CD4-positive, alpha-beta T cell (primary cell): ENCODE data around the gene CHST12. TPM values are rescaled to one million over a fixed set of nuclear protein-coding genes. Genes with fewer than 3 reads are reported as not detected.

Source experiments
- ATAC-seq: fragments of 200-7000 bp; cut with Tn5 transposase; one replicate; pipeline ENCODE4 v1.10.0; 2022; ENCODE audit warnings: mild to moderate bottlenecking; ENCODE audit not compliant: poor library complexity
- CTCF ChIA-PET: fragments of 350-600 bp; sonication (Branson Sonifier 250); formaldehyde crosslinking; loops from one replicate; lab custom pipeline; 2021; ENCODE audit warnings: antibody characterized with exemption, inconsistent platforms; lab: Charles Lee
- POLR2A ChIA-PET: fragments of 350-600 bp; sonication (Branson Sonifier 250); formaldehyde crosslinking; loops from one replicate; lab custom pipeline; 2021; ENCODE audit warnings: antibody characterized with exemption, inconsistent platforms; lab: Charles Lee
- DNase-seq, 14 experiments: peaks; one replicate each; pipeline ENCODE4 v3.0.0-alpha.2; 2013 to 2020; ENCODE audit warnings: mixed read lengths in 2 of 14
- H3K27ac ChIP-seq, 2 donors: one replicate each; pipeline versions ENCODE4 v1.5.1 to v1.7.0; 2013; ENCODE audit warnings: low read length in 2 of 2, low read depth in 1 of 2, mild to moderate bottlenecking in 1 of 2
- H3K27me3 ChIP-seq, 2 experiments: 1 replicate in 1 of 2; 2 replicates in 1 of 2; pipeline versions ENCODE4 v1.6.1 to v1.7.0; 2013; ENCODE audit warnings: low read length in 2 of 2, control low read depth in 1 of 2, mild to moderate bottlenecking in 1 of 2, moderate library complexity in 1 of 2; ENCODE audit not compliant: insufficient read depth in 2 of 2, control insufficient read depth in 1 of 2
- H3K36me3 ChIP-seq: one replicate; pipeline ENCODE4 v1.6.1; 2013; ENCODE audit warnings: low read length, control low read depth; ENCODE audit not compliant: insufficient read depth
- H3K4me1 ChIP-seq: one replicate; pipeline ENCODE4 v1.6.1; 2013; ENCODE audit warnings: low read length, control low read depth; ENCODE audit not compliant: insufficient read depth
- H3K4me3 ChIP-seq: one replicate; pipeline ENCODE4 v1.5.1; 2013; ENCODE audit warnings: mild to moderate bottlenecking, low read length, moderate library complexity
- H3K9me3 ChIP-seq, 2 experiments: 1 replicate in 1 of 2; 2 replicates in 1 of 2; pipeline versions ENCODE4 v1.6.1 to v1.7.0; 2013; ENCODE audit warnings: low read length in 2 of 2, mild to moderate bottlenecking in 2 of 2, control low read depth in 1 of 2, moderate library complexity in 1 of 2; ENCODE audit not compliant: control insufficient read depth in 1 of 2, insufficient read depth in 1 of 2
- H3K27ac Mint-ChIP-seq: one replicate; pipeline ENCODE4 v1.8.0; 2020; ENCODE audit warnings: mixed read lengths
- H3K27me3 Mint-ChIP-seq: one replicate; pipeline ENCODE4 v1.8.0; 2021; ENCODE audit warnings: mixed read lengths
- H3K36me3 Mint-ChIP-seq: one replicate; pipeline ENCODE4 v1.8.0; 2021; ENCODE audit warnings: low read depth, mixed read lengths
- H3K4me1 Mint-ChIP-seq: one replicate; pipeline ENCODE4 v1.8.0; 2021; ENCODE audit warnings: low read depth, mixed read lengths
- H3K4me3 Mint-ChIP-seq: one replicate; pipeline ENCODE4 v1.8.0; 2020; ENCODE audit warnings: mild to moderate bottlenecking, mixed read lengths
- H3K9me3 Mint-ChIP-seq: one replicate; pipeline ENCODE4 v1.8.0; 2020; ENCODE audit warnings: mixed read lengths
- intact Hi-C, 2 experiments: fragments of 100-400 bp; cut with DNase I in 1 of 2; cut with micrococcal nuclease in 1 of 2; formaldehyde crosslinking; loops; one replicate each; pipeline versions ENCODE4 v1.15.1 to v1.9.0; 2023 to 2025; cut with DNase I, micrococcal nuclease
- total RNA-seq, 174 experiments: library from RNA in 2 of 174; stranded (reverse) in 2 of 174; gene quantifications; one replicate each; pipeline ENCODE4 v1.2.3 and lab custom pipeline; 2021 to 2026
- TF ChIP-seq, protein P1 (sequence below): fragments of 200-600 bp; IDR thresholded peaks from one replicate; pipeline ENCODE4 v1.8.0; 2022; ENCODE audit warnings: antibody characterized with exemption, mild to moderate bottlenecking

Gene CHST12
- total RNA-seq, 2 experiments from 2014 or later: 6.6 to 8.6 TPM

GRCh38 chr7:2360796-2361195, 42.6 kb upstream of the CHST12 start:
- DNase-seq (no peak), ATAC-seq (no peak)
- intact Hi-C loops: no loop called here
- Histone ChIP-seq H3K4me3 (no peak overlapping the region), H3K27ac (no peak overlapping the region), H3K9me3 (no peaks in the 10 kb centered on the region), H3K27me3 (no peaks in the 10 kb centered on the region), H3K4me1 (peaks cover 42% of the 10 kb centered on the region), H3K36me3 (peaks cover 72% of the 10 kb centered on the region)
- peaks cover 79% of the 10 kb centered on the region for H3K36me3 Mint-ChIP-seq
- peaks cover 39% of the 10 kb centered on the region for H3K4me1 Mint-ChIP-seq
- H3K27me3 Mint-ChIP-seq: no peaks in the 10 kb centered on the region
- ChIA-PET POLR2A (interaction anchor here (0.6 kb wide), 1 partner anchor 15 kb away, joined by 3 read pairs; no protein-coding TSS in a partner anchor), CTCF (no interaction called here)
- TF ChIP-seq, protein P1, sequence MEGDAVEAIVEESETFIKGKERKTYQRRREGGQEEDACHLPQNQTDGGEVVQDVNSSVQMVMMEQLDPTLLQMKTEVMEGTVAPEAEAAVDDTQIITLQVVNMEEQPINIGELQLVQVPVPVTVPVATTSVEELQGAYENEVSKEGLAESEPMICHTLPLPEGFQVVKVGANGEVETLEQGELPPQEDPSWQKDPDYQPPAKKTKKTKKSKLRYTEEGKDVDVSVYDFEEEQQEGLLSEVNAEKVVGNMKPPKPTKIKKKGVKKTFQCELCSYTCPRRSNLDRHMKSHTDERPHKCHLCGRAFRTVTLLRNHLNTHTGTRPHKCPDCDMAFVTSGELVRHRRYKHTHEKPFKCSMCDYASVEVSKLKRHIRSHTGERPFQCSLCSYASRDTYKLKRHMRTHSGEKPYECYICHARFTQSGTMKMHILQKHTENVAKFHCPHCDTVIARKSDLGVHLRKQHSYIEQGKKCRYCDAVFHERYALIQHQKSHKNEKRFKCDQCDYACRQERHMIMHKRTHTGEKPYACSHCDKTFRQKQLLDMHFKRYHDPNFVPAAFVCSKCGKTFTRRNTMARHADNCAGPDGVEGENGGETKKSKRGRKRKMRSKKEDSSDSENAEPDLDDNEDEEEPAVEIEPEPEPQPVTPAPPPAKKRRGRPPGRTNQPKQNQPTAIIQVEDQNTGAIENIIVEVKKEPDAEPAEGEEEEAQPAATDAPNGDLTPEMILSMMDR: no peak
- no peak overlapping the region for H3K27ac Mint-ChIP-seq
- no peak overlapping the region for H3K4me3 Mint-ChIP-seq
- no peaks in the 10 kb centered on the region for H3K9me3 Mint-ChIP-seq

DNA sequence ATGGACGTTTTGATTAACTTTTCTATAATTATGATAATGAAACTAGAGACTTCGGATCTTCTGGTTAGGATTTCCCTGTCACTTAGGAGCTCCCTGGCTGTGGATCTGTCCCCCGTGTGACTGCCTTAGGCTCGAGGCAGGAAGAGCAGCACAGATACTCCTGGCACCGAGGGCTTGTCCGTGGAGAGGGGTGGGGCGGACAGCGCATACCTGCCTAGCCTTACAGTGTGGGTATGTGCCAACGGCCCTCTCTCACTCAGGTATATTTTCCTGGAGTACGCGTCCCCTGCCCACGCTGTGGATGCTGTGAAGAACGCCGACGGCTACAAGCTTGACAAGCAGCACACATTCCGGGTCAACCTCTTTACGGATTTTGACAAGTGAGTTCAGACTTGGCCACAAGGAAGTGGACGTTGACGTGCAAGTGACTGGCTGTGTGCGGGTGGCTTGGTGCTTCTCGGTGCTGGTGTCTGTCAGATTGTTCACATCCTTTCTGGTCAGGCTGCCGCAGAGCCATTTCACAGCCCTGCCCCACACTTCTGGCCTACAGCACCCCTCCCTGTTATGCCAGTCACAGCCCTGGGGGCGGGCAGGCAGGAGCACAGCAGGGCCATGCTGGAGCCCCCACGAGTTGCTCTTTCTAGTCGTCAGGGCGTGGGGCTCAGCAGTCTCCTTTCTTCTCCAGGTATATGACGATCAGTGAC, 40.9 kb upstream of the CHST12 start:
- POLR2A ChIA-PET: interaction anchor here (0.6 kb wide), 1 partner anchor 51 kb away, joined by 3 read pairs; no protein-coding TSS in a partner anchor
- no peaks in the 10 kb centered on the region for H3K9me3 Mint-ChIP-seq
- CTCF ChIA-PET: no interaction called here
- H3K27ac ChIP-seq: no peak overlapping the region
- TF ChIP-seq, protein P1: no peak
- no peak overlapping the region for H3K4me3 Mint-ChIP-seq
- intact Hi-C loops: no loop called here
- DNase-seq (no peak), ATAC-seq (no peak)
- H3K4me1 ChIP-seq: peaks cover 24% of the 10 kb centered on the region
- no peaks in the 10 kb centered on the region for H3K27me3 ChIP-seq
- no peak overlapping the region for H3K4me3 ChIP-seq
- H3K9me3 ChIP-seq: no peaks in the 10 kb centered on the region
- H3K27me3 Mint-ChIP-seq: no peaks in the 10 kb centered on the region
- H3K4me1 Mint-ChIP-seq: peaks cover 25% of the 10 kb centered on the region
- H3K36me3 Mint-ChIP-seq: peaks cover 86% of the 10 kb centered on the region
- H3K27ac Mint-ChIP-seq: no peak overlapping the region
- peaks cover 85% of the 10 kb centered on the region for H3K36me3 ChIP-seq

DNA sequence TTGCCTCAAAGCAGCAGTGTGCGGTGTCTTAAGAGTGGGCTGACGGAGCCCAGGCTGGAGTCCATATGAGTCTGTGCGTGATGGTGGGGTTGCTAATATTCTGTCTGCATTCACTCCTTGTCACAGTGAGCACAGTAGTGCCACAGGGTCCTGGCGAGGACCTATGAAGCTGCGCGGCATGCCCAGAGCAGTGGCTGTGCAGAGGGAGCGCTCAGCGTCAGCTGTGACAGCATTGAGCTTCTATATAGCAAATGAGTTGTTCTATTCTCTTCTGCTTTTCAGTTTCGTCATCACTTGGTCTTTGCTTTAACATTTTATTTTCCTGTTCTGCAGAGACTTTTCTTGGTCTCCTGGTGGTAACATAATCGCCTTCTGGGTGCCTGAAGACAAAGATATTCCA, 34.3 kb upstream of the CHST12 start:
- POLR2A ChIA-PET: interaction anchor here (1.9 kb wide), 1 partner anchor 15 kb away, joined by 8 read pairs; no protein-coding TSS in a partner anchor

More for the DNA sequence above, 34.3 kb upstream of the CHST12 start:
- CTCF ChIA-PET: no interaction called here
- H3K27me3 Mint-ChIP-seq: no peaks in the 10 kb centered on the region
- H3K27ac Mint-ChIP-seq: no peak overlapping the region
- H3K4me1 Mint-ChIP-seq: no peaks in the 10 kb centered on the region
- H3K9me3 Mint-ChIP-seq: no peaks in the 10 kb centered on the region
- H3K9me3 ChIP-seq: no peaks in the 10 kb centered on the region
- intact Hi-C loops: loop anchor here in 1 of 2 experiments (5.0 kb wide), 1 partner anchor 787 kb away; no protein-coding TSS in a partner anchor
- no peaks in the 10 kb centered on the region for H3K4me1 ChIP-seq
- DNase-seq (no peak), ATAC-seq (no peak)
- H3K4me3 Mint-ChIP-seq: no peak overlapping the region
- H3K27ac ChIP-seq: no peak overlapping the region
- H3K36me3 ChIP-seq: peaks cover 96% of the 10 kb centered on the region
- no peak overlapping the region for H3K4me3 ChIP-seq
- H3K27me3 ChIP-seq: no peaks in the 10 kb centered on the region
- peaks cover 99% of the 10 kb centered on the region for H3K36me3 Mint-ChIP-seq
- TF ChIP-seq, protein P1: no peak
